ENCODE results near the gene FIG4.
"Not testable (repeated sequence)": the region's sequence is repeated elsewhere in the genome, so short reads cannot be mapped to it uniquely, and the experiment has no call there.

FIG4 gene

DNA sequence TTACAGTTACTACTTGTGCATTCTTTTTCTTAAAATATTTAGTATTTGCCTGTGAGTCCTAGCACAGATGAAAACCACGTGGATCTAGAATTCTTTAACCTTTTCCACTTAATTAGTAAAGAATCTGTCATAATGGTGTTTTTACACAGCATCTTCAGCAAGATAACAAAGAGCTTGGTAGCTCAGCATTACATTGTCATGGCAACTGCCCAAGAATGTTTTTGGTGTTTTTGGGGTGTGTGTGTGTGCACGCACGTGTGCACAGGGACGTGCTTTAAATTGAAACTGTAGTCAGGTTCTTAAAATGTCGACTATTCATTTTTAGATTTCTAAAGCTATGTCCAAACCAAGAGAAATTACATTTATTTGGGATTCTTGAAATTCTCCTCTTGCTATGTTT, 108.0 kb downstream of the FIG4 start:
- no peak for DNase-seq (ENCODE audit: low read depth)

DNA sequence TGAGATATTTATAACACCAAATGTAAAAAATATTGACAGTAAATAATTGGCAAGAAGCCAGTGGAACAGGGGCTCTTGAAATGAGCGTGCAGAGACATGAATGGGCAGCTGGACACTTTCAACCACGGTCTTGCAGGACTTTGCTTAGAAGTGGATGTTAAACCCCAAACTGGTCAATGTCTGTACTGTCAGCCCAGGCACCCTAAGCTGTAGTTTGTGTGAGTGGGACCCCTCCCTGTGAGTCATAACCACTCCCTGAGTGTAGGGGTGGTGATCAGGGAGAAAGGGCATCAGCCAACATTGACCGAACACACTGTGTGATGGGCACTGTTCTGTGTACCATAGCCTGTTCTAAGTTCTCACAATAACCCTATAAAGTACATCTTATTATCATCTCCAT, 108.6 kb downstream of the FIG4 start:
- DNase-seq (ENCODE audit: low read depth), result no peak

DNA sequence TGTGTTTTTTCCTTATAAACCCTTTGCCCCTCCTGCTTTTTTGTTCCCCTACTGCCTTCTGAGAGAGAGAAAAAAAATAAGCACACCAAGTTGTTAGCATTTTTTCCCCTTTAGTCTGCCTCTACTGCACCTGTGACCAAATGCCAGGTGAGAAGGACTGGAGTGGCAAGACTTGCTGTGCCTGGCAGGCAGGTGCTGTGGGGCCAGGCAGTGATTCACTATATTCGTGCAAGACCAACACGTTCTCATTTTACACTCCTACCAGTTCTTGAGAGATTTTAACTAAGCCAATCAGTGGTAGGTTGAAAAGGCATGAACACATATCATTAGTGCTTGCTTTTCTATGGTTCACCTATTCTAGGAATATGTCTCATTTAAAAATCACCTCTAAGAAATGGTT, 109.7 kb downstream of the FIG4 start:
- DNase-seq (ENCODE audit: low read depth), result no peak

DNA sequence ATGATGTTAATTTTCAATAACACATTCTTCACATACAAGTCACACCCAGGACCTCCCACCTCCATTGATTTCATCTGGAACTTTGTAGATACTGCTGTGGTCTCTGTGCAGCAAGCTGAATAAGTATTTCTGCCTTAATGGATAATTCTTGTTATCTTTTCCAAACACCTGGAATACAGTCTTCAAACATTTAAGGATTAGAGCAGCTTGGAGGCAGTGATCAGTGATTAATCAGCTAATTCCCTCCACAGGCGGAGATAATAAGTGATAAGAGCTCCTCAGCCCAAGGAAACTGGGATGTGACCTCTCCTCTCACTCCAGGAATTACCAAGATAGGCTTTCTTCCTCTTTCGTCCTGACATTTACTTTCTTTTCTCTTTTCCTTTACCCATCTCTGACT, 110.7 kb downstream of the FIG4 start:
- DNase-seq (ENCODE audit: low read depth), result no peak

DNA sequence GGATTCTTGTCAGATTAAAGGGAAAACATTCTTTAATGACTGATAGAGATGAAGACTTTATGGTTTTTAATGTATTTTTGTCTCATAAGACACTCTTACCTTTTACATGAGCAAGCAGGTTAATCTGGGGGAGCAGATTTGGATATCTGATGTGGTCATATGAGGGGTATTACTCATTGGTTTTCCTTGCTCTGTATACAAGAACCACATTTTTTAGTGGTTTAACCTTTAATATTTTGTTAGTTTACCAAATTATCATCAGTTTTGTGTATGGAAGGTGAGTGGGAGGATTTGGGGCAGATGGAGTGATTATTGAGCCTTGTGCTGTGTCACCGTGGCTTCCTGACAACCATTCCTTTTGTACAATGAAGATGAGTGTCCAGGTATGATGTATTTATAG, 112.9 kb downstream of the FIG4 start:
- DNase-seq (ENCODE audit: low read depth), result no peak

DNA sequence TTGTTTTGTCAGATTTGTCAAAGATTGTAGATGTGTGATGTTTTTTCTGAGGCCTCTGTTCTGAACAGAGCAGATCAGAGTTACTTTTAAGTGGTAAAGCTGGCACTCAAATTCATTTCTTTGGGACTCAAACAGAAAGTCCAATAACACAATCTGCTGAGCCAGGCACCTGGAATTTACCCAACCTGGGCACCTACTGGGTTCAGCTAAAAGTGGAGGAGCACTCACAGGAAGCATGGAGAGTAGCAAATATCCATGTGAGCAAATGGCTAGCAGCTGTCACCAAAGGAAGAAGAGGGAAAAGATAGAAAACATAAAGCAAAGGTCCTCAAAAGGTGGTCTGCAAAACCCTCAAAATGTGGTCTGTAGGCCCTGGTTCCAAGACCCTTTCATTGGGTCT, 116.8 kb downstream of the FIG4 start:
- DNase-seq (ENCODE audit: low read depth), result no peak

DNA sequence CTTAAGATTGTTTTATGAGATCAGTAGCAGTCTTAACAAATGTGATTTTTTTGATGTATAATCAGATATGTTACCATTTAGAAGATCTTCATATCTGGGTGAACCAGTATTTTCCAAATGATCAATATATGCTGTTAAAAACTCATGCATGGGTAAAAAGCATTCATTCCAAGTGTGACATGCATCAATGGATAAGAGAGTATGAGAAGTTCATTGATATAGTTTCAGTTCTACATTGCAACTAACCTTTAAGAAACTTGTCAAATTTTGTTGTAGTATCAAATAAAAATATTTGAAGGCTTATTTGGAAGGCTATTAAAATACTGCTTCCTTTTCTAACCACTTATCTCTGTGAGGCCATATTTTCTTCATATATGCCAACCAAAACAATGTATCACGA, 117.7 kb downstream of the FIG4 start:
- DNase-seq (ENCODE audit: low read depth), result no peak

DNA sequence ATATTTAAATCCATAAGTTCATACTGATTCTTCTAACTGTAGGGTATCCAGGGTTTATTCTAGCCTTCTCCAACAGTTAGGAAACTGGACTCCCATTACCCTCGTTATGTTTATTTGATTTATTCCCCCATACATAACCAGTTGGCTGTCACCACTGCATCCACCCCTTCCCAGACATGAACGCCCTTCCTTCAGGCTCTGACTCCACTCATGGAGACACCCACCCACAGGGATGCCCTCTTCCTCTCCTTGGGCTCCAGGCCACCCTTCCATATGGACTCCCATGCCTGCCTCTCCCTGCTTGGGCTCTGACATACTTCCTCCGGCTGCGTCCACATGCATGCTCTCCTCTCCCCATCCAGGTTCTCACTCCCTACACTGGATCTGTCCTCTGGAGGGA, 124.0 kb downstream of the FIG4 start:
- no peak for DNase-seq (ENCODE audit: low read depth)

DNA sequence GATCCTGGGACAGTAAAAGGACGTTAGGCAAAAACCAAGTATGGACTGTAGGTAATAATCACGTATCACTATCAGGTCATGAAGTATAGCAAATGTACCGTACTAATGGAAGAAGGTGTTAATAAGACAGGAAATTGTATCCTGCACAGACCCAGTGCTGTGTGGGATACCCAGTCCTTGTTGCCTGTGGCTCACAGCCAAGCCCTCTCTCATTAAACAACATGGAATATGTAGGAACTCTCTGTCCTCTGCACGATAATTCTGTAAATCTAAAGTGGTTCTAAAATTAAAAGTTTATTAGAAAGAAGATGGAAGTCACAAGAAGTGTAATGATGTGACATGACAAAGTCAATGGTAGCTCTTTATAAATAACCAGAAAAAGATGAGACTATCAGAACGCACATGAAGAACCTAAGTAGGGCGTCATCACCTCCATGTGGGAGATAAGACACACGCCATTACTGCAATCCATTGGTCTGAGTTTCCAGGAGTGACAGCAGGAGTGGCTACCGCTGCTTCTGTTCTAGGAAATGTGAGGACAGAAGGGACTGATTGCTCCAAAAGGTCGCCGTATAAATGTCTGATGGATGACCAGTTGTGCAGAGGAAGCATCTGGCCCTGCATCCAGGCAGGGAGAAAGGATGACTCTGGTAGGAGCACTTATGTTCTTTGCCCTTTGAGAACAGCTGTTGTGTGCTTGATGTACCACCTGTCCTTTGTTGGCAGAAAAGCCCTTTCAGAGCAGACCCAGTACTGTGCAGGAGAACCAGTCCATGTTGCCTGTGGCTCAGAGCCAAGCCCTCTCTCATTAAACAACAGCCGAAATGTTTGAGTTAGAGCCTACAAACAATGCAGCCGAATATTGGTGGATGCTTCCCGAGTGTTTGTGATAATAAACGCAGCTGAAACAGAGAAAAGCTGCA, 125.6 kb downstream of the FIG4 start:
- DNase-seq (ENCODE audit: low read depth), result no peak

DNA sequence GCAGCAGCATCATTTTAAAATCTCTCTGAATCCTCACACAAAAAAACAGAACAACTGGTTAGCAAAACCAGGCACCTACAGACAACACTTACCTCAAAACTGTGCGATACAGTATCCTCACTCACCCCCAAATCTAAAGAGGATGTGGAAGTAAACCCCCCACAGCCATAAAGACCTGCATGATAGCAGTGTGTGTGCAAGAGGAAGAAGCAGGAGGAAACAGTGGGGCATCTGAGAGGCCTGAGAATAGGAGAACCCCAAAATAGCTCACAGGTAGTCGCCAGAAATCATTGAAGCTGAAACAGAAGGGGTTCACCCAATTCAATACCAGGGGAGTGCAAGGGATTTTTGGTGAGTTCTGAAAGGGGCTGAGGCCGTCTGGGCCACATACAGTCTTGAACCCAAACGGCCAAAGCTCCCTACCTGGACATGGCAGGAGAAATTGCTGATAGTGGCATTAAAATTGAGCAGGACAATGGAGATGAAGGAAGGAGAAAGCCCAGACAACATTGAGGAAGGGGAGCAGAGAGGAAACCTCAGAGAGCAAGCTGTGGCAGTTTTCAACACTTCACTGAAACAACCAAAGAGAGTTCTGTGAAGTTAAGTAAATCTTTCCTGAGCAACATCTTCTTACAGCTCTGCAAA, 129.7 kb downstream of the FIG4 start:
- DNase-seq (ENCODE audit: low read depth), result no peak

DNA sequence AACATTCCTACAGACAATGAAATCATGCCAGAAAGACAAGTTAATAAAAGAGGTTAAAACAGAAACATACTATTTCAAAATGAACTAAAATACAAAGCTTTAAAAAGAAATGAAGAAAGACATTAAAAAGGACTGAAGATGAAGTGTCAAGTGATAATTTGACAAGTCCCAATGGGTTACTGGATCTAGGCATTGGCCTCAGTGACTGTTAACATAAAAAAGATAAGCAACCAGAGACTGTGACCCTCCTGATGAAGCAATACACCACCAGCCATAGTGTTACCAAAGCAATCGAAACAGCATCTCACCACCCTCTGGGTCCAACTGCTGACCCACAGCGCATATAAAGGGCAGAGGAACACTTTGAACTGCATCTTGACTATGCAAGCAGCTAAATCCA, 130.3 kb downstream of the FIG4 start:
- DNase-seq (ENCODE audit: low read depth), result no peak

DNA sequence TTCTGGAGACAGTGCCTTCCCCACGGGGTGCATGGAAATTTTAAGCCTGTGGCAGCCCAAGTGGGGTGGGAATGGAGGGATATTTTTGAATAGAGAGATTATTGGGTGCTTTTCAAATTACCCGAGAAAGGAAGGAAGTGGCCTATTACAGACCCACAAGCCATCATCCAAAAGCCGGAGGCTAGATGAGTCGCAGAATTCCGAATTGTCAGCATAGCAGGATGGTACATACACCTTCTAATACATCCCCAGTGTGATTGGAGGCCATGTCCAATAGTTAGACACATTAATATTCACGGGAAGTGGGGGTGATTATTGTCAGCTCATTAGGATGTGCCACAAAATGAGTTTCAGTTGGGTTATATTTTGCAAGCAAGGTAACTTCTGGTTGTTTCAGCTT, 133.0 kb downstream of the FIG4 start:
- DNase-seq (ENCODE audit: low read depth), result no peak

DNA sequence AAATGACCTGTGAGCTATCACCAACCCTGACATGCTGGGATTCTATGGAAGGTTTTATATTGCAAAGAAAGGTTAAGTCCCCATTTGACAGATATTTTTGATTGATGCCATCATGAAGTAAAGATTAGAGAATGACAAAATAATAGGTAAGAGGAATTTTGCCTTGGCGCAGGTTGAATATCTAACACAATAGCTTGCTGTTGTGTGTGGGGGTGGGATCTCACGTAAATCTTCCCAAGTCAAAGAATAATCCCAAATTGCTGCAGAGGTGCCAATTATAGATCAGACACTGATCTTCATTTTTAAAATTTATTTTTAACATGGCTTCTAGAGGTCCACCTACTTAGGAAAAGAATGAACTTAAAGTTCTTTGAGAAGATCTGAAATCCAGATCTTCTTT, 135.5 kb downstream of the FIG4 start:
- no peak for DNase-seq (ENCODE audit: low read depth)

DNA sequence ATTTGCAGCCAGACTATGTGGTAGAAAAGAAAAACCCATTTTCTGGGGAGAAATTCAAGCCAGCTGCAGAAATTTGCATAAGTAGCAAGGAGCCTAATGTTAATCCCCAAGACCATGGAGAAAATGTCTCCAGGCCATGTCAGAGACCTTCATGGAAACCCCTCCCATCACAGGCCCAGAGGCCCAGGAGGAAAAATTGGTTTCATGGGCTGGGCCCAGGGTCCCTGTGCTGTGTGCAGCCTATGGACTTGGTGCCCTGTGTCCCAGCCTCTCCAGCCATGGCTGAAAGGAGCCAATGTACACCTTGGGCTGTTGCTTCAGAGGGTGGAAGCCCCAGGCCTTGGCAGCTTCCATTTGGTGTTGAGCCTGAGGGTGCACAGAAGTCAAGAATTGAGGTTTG, 140.3 kb downstream of the FIG4 start:
- DNase-seq (ENCODE audit: low read depth), result not testable (repeated sequence)

DNA sequence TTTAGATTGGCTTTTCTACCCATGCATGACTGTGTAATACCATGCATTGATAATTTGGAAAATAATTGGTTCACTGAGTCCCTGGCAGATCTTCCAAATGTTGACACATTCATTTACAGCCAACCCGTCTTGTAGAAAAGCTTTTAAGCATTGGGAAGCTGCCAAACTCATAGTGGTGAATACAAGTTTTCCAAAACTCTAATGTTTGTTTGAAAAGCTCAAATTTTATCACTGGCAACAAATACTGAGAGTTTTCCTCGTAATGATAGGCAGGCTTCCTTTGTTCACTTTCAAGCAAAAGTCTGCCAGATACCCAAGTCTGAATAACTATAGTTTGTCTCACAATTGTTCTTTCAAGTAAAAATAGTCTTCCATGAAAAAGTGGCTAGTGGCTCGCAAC, 143.0 kb downstream of the FIG4 start:
- no peak for DNase-seq (ENCODE audit: low read depth)

DNA sequence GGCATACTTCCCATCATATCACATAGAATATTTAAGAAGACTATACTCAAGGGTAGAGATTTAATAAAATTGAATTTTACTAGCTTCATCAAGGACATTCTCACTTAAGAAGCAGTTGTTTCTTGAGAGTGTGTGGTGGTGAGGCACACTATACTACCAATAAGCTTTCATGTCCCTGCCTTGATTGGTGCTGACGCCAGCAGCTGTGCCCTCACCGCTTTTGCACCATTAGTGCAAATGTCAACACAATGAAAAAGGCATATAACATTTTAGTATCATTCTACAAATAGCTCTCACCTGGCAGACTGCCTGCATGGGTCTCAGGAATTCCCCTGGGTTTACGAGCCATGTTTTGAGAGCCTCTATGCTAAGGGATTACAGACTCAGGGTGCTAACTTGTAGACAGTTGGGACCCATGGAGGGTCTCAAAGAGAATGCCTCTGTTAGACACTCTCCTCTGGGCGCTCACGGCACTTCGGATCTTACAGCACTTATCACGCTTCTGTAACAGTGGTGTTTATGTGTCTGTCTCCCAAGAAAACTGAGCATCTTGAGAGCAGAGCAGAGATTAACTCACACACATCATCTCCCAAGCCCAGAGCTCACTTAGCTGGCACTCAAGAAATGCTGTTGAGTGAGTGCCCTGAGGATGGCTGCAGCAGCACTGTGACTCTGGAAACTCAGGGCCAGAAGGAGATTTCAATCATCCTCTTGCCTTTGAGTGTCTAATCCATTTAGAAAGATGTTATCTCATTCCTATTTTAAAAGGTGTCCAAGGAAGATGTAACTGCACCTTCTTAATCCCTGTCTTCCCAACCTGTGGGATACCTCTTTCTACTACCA, 143.7 kb downstream of the FIG4 start:
- DNase-seq (ENCODE audit: low read depth), result no peak

DNA sequence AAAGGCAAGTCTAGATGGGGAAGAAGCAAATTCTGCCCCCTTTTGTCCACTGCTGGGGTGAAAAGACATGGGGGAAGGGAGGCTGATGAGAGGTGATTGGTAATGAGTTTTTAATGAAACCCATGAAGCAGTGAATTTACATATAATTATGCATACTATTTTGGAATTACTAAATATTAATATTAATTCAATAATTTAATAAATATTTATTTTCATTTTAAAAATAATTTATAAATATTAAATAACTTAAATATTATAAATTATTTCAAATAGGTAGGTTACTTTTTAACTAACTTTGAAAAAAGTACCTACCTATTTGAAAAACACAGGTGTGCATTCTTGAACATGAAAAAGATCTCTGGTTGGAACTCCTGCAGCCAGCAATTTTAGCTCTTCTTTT, 148.9 kb downstream of the FIG4 start:
- DNase-seq (ENCODE audit: low read depth), result no peak

DNA sequence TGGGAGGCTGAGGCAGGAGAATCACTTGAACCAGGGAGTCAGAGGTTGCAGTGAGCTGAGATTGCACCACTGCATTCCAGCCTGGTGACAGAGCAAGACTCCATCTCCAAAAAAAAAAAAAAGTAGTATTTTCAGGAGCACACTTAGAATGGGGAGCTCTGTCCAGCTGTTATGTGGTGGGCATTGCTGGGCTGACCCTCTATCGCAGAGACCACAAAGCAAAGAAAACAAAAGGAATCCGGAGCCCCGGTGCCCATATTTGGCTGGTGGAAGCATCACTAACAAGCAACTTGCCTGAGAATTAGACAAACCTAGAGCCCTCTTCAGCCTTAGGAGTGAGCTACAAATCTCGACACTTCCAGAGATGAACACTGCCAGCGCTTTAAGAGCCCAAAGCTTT, 149.7 kb downstream of the FIG4 start:
- DNase-seq (ENCODE audit: low read depth), result no peak

DNA sequence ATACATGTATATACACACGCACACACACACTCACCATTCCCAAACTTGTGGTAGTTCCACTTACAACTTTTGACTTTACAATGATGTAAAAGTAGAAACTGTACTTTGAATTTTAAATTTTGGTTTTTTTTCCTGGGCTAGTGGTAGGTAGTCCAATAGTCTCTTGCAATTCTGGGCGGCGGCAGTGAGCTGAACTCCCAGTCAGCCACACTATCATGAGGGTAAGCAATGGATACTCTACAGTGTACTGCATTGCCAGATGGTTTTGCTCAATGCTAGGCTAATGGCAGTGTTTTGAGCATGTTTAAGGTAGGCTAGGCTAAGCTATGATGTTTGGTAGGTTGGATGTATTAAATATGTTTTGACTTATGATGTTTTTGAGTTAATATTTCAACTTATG, 150.8 kb downstream of the FIG4 start:
- DNase-seq (ENCODE audit: low read depth), result no peak

DNA sequence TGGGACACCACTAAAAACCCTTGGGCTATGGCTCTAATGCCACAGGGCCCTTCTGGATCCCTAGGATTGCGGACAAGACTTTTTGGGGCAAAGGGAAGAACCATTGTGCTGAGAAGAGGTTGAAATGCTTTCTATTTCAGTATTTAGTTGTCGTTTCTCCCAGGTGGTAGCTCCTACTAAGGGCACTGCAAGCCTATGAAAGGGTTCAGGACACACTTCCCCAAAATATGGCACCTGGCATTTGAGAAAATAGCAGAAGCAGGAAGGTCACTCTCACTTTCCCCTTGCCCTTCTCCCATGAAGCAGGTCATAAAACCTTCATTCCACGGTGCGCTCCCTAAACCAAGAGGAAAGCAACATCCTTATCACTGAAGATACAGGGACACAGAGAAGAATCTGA, 161.6 kb downstream of the FIG4 start:
- DNase-seq (ENCODE audit: low read depth), result no peak

DNA sequence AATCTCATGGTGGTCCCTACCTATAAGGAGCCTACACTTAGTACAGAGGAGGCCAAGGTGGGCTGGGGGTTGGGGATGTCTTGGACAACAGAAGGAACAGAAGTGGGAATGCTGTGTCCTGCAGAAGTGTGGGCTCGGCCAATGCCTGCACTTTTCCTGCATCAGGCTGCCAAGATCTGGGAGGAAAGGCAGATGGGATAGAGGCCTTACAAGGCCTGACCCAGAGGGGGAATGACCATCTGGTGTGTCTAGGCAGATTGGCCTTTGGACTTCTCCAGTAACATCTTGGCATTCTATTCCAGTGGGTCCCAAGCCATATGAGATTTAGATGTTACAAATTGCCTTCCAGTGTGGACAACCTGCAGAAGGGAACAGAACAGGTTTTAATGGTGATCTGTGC, 162.3 kb downstream of the FIG4 start:
- DNase-seq (ENCODE audit: low read depth), result no peak

DNA sequence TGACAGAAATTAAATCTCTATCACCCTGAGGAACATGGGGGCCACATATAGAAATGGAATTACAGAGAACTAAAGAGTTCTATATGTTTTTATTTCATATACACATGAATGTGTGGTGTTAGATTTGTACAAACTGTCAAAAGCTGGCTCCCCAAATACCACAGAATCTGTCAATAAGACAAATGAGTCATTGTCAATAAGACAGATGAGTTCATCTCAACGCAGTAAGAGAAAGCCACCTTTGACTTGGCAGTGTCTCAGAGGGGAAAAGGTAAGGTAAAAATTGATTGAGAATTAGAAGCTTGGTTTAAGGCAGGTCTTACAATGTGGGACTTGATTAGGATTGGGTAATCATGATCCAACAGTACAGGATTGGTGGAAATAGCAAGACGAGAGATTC, 162.9 kb downstream of the FIG4 start:
- DNase-seq (ENCODE audit: low read depth), result no peak

Data from activated T-helper 9 cell treated with anti-CD3 and anti-CD28 coated beads, Interleukin-2, amount 50 U/mL, for 16 hours (primary cell).